Dermis microvascular lymphatic vessel endothelial cell (primary cell): ENCODE measurements around the gene NAIF1. TPM values are rescaled to one million over a fixed set of nuclear protein-coding genes. Genes with fewer than 3 reads are reported as not detected.

Source experiments
- DNase-seq, 2 donors: peaks; one replicate each; pipeline versions ENCODE4 v3.0.0 to v3.0.0-alpha.2; 2010; ENCODE audit warnings: low read depth in 2 of 2
- total RNA-seq: library from RNA; depleted of rRNA; stranded (reverse); fragments of >200 nt; gene quantifications from 2 replicates; pipeline ENCODE4 v1.2.1, GENCODE V29; 2014

Gene NAIF1
- total RNA-seq, 1 donor from 2014 or later, result 9.1 TPM

GRCh38 chr9:128026773-128027541, 40.2 kb downstream of the NAIF1 start:
- peak in 1 of 2 donors; percentile 51 for DNase-seq

GRCh38 chr9:128026255-128026772, 40.8 kb downstream of the NAIF1 start:
- DNase-seq, result no peak

- no peak for DNase-seq
Observed at GRCh38 chr9:128025736-128026135, 41.4 kb downstream of the NAIF1 start.

GRCh38 chr9:128024761-128025308, 42.3 kb downstream of the NAIF1 start:
- DNase-seq, result no peak

GRCh38 chr9:128023671-128024070, 43.4 kb downstream of the NAIF1 start:
- peak in 1 of 2 donors; percentile 47 for DNase-seq

- peak in 1 of 2 donors; percentile 52 for DNase-seq
Observed at GRCh38 chr9:128022886-128023285, 44.2 kb downstream of the NAIF1 start.

- no peak for DNase-seq
Observed at GRCh38 chr9:128021098-128021497, 46.0 kb downstream of the NAIF1 start.

- no peak for DNase-seq
Observed at GRCh38 chr9:128020692-128021091, 46.4 kb downstream of the NAIF1 start.

- DNase-seq, result no peak
Observed at GRCh38 chr9:128015696-128016095, 51.4 kb downstream of the NAIF1 start.

Other genes with a start within 250 kb of the NAIF1 start
- 30.0 and 91.3 TPM in 2 replicates for gene ENG, start 212.7 kb downstream of the NAIF1 start, total RNA-seq
- 20.4 and 23.0 TPM in 2 replicates for gene AK1, start 189.6 kb downstream of the NAIF1 start, total RNA-seq
- 23.4 and 35.7 TPM in 2 replicates for gene ST6GALNAC6, start 167.7 kb downstream of the NAIF1 start, total RNA-seq
- gene ST6GALNAC4, start 150.3 kb downstream of the NAIF1 start, total RNA-seq, result 27.3 and 32.2 TPM in 2 replicates
- 0.39 and 1.0 TPM in 2 replicates for gene PIP5KL1, start 136.5 kb downstream of the NAIF1 start, total RNA-seq
- gene DPM2, start 129.5 kb downstream of the NAIF1 start, total RNA-seq, result 8.9 and 17.7 TPM in 2 replicates
- 15.0 and 60.1 TPM in 2 replicates for gene EEIG1, start 86.3 kb downstream of the NAIF1 start, total RNA-seq
- 25.8 and 45.6 TPM in 2 replicates for gene SLC25A25, start 912 bp upstream of the NAIF1 start, total RNA-seq
- gene PTGES2, start 60.4 kb upstream of the NAIF1 start, total RNA-seq, result 67.3 and 73.2 TPM in 2 replicates
- gene LCN2, start 82.1 kb upstream of the NAIF1 start, total RNA-seq, result not detected in 2 replicates
- gene BBLN, start 92.9 kb upstream of the NAIF1 start, total RNA-seq, result 26.3 and 62.5 TPM in 2 replicates
- 11.7 and 18.3 TPM in 2 replicates for gene CIZ1, start 124.3 kb upstream of the NAIF1 start, total RNA-seq
- gene DNM1, start 136.1 kb upstream of the NAIF1 start, total RNA-seq, result 0.13 and 0.38 TPM in 2 replicates
- 34.7 and 40.7 TPM in 2 replicates for gene GOLGA2, start 208.7 kb upstream of the NAIF1 start, total RNA-seq
- 15.8 and 16.4 TPM in 2 replicates for gene SWI5, start 209.0 kb upstream of the NAIF1 start, total RNA-seq